A673 (cell line): ENCODE results near the gene USP15.

Experiments
- EZH2 ChIP-seq: fragments of 200-600 bp; sonication (generic); IDR thresholded peaks from 2 replicates; pipeline ENCODE4 v1.6.1; 2017; ENCODE audit warnings: borderline replicate concordance, low read depth, mild to moderate bottlenecking, mixed read lengths, antibody characterized with exemption, low read length; ENCODE audit not compliant: poor library complexity, severe bottlenecking
- TF ChIP-seq, protein P1 (sequence below): fragments of 300-800, 200-600 bp; sonication (generic); conservative IDR thresholded peaks from 2 replicates; pipeline ENCODE4 v1.5.1; 2017; ENCODE audit warnings: low read depth, mild to moderate bottlenecking, antibody characterized with exemption, low read length, moderate library complexity, mixed read lengths

DNA sequence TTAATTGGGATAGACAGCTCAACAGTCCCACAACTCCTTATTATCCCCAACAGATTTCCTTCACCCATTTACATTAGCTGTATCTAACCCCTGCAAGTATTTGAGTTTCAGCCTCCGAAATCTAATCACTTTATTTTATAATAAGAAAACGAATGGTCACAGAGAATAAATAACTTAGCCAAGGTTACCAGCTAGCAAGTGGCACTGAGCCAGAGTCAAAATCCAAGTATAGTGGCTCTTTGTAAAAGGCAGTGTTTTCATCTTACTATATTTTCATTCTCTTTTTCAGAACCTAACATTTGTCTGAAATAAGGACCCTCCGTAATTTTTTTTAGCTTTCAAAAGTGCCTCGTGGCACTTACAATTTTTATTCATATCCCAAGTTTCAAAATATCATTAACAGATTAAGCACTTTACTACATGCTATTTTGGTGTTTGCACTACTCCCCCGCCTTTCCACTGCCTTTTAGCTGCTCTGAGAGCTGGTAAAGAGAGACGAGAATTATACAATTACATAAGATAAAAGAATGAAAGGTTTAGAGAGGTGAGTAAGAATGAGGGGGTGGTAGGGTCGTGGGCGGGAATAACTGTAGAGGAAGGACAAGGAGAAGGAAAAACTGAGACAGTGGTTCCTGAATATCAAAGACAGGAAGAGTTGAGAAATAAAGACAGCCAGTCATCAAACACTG is 3.7 kb upstream of the USP15 start:
- no peak for TF ChIP-seq EZH2
- TF ChIP-seq, protein P1, sequence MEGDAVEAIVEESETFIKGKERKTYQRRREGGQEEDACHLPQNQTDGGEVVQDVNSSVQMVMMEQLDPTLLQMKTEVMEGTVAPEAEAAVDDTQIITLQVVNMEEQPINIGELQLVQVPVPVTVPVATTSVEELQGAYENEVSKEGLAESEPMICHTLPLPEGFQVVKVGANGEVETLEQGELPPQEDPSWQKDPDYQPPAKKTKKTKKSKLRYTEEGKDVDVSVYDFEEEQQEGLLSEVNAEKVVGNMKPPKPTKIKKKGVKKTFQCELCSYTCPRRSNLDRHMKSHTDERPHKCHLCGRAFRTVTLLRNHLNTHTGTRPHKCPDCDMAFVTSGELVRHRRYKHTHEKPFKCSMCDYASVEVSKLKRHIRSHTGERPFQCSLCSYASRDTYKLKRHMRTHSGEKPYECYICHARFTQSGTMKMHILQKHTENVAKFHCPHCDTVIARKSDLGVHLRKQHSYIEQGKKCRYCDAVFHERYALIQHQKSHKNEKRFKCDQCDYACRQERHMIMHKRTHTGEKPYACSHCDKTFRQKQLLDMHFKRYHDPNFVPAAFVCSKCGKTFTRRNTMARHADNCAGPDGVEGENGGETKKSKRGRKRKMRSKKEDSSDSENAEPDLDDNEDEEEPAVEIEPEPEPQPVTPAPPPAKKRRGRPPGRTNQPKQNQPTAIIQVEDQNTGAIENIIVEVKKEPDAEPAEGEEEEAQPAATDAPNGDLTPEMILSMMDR, result no peak
